GM18511 (cell line): Measurements from ENCODE around the gene TYSND1.
A peak's percentile ranks its signal among the peaks of the same experiment; 100 is the strongest.
"Not testable (repeated sequence)": the region's sequence is repeated elsewhere in the genome, so short reads cannot be mapped to it uniquely, and the experiment has no call there.

Experiments used
- ATAC-seq: cut with Tn5 transposase; IDR thresholded peaks from one replicate; pipeline ENCODE4 v1.9.1; 2021; ENCODE audit warnings: mild to moderate bottlenecking, moderate library complexity; ENCODE audit not compliant: unreplicated experiment

Gene TYSND1

DNA sequence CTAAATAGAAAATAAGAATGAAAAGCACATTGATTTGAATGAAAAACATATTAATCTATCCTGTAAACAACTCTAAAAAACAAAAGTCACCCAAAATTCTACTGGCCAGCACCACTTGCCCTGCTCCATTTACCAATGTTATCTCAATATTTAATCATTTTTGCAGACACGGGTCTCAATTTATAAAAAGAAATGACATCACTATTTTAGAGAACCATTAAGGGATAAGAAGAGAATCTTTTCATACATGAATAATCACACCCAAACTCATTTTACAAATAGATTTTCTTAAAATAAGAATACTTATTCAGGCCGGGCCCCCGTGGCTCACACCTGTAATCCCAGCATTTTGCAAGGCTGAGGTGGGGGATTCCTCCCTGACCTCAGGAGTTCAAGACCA lies 19.9 kb upstream of the TYSND1 start:
- no peak for ATAC-seq

DNA sequence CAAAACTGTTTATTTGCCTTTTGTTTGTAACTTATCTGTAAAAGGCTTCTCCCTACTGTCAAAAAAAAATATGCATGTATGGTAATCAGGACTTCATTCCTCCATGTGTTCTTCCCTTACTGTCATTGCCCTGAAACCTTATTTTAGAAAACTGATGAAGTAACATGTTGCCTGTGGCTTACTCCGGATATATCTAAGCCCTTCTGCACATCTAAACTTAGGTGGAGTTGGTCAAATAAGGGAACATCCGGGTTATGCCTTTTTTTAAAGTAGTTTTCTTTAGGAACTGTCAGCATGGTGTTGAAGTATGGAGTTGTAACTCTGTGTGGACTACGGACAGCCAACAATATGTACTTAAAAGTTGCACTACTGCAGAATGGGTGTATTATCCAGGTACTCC lies 17.7 kb upstream of the TYSND1 start:
- no peak for ATAC-seq

DNA sequence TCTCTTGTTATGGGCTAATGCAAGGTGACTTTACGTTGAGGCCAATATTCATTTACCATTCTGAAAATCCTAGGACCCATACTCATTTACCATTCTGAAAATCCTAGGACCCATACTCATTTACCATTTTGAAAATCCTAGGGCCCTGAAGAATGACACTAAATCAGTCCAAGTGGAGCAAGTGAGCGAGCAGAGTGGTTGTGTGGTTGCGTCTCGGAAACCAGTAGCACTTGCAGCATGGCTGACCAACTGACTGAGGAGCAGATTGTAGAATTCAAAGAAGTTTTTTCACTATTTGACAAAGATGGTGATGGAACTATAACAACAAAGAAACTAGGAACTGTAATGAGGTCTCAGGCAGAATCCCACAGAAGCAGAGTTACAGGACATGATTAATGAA lies 16.9 kb upstream of the TYSND1 start:
- no peak for ATAC-seq

DNA sequence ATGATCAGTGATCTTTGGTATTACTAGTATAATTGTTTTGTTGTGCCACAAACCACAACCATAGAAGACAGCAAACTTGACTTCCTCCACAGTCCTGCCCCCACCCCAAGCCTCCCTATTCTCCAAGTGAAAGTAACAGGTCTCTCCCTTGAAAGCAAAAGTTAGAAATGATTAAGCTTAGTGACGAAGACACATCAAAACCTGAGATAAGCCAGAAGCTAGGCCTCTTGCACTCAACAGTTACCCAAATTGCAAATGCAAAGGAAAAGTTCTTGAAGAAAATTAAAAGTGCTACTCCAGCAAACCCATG lies 16.3 kb upstream of the TYSND1 start:
- peak; percentile 93 for ATAC-seq

DNA sequence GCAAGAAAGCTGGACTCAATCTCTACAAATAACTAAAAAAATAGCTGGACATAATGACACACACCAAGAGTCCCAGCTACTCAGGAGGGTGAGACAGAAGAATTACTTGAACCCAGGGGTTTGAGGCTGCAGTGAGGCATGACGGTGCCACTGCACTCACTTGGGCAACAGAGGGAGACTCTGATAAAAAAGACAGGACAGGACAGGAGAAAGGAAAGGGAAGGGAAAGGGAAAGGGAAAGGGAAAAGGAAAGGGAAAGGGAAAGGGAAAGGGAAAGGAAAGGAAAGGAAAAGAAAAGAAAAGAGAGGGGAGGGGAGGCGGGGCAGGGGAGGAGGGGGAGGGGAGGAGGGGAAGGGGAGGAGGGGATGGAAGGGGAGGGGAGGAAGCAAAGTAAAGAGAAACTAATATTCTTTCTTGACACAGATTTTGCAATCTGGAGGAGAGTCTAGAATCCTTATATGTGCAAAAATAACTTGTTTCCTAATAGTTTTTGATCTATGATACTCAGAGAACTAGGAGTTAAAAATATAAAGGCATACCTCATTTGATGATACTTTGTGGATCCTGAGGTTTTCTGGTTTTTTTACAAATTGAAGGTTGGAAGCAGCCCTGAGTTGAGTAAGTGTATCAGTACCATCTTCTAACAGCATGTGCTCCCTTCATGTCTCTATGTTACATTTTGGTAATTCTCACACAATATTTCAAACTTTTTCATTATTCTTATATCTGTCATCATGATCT lies 15.8 kb upstream of the TYSND1 start:
- peak; percentile 36 for ATAC-seq

DNA sequence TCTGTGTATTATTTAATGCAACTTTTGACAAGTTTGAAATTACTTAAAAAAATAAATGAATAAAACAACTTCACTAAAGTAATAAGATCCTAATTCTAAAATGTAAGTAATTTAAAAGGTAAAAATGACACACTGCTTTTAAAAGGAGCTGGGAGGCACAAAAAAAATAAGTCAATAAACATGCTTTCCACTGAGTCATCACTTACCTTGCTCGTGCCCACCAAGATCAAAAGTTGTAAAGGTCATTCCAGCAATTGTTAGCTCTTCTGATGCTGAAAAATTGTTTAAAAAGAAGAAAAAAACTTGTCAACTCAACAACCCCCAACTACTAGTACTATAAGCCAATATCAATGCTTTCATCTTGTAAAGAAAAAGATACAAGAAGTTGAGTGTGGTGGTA lies 14.3 kb upstream of the TYSND1 start:
- ATAC-seq: no peak

DNA sequence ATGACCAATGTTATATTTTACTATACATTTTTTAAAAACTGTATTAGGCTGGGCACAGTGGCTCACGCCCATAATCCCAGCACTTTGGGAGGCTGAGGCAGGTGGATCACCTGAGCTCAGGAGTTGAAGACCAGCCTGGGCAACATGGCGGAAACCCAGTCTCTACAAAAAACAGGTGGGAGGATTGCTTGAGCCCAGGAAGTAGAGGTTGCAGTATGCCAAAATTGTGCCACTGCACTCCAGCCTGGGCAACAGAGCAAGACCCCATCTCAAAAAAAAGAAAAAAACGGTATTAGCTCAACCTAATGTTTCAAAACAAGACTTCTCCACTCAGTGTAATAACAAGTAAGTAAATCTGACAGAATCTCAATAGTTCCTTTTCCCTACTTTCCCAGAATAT lies 12.9 kb upstream of the TYSND1 start:
- not testable (repeated sequence) for ATAC-seq

DNA sequence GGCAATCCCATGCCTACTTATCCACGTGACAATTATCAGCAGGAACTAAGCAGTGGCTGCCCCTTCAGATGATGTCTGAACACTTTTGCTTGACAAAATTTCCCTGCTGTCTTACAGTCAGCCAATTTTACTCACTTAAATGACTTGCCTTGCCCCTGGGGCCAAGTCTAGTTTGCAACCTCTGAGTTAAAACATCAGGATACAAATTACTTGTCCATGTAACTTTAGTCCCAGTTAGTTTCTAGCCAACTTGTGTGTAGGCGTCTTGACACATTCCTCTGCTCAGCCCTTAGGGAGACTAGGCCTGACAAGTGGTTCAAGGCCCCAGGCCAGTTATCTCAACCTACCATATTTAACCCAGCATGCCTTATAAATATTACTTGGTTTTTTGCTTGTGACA lies 11.6 kb upstream of the TYSND1 start:
- ATAC-seq: no peak

DNA sequence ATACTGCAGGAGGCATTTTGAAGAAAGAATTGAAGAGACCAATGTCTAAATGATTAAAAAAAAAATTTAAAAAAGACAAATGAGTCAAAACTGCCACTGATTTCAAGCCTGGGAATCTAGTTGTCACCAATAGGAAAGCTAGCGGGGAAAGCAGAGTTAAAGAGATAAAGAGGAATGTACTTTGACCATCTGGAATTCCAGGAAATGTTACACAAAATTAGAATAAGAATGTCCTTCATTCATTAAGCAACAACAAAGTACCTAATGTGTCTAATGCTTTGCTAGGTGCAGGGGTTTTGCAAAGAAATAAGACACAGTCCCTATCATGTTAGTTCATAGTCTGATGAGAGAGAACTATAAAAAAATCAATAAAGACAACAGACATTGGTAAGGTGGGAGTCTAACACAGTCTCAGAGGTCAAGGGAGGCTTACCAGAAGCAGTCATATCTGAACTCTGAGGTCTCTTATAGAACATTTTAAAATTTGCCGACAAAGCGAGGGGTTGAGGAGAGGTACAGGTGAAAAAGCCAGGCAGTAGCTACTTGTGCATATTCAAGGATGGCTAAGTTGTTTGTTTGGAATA lies 8.8 kb upstream of the TYSND1 start:
- no peak for ATAC-seq

DNA sequence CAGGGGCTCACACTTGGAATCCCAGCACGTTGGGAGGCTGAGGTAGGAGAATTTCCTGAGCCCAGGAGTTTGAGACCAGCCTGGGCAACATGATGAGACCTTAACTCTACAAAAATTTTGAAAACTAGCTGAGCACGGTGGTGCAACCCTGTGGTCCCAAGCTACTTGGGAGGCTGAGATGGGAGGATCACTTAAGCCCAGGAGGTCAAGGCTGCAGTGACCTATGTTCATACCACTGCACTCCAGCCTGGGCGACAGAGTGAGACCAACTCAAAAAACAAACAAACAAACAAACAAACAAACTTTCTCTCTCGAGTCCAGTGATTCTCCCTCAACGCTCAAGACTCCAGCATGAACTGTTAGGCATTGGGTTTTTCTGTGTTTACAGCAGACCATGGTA lies 2.0 kb upstream of the TYSND1 start:
- ATAC-seq: no peak

DNA sequence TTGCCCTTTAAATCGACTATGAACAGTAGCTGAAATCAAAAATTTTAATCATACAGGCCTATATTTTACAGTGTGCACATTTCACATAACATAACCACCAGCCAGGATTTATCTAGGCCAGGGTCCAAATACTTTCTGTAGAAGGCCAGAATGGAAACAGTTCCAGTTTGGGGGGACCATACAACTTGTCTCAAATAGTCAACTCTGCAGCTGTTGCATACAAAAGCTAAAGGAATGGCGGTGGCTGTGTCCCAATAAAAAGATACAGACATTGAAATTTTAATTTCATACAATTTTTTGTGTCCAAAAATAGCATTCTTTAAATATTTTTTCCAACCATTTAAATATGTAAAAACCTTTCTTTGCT lies 742 bp upstream of the TYSND1 start:
- ATAC-seq: no peak

DNA sequence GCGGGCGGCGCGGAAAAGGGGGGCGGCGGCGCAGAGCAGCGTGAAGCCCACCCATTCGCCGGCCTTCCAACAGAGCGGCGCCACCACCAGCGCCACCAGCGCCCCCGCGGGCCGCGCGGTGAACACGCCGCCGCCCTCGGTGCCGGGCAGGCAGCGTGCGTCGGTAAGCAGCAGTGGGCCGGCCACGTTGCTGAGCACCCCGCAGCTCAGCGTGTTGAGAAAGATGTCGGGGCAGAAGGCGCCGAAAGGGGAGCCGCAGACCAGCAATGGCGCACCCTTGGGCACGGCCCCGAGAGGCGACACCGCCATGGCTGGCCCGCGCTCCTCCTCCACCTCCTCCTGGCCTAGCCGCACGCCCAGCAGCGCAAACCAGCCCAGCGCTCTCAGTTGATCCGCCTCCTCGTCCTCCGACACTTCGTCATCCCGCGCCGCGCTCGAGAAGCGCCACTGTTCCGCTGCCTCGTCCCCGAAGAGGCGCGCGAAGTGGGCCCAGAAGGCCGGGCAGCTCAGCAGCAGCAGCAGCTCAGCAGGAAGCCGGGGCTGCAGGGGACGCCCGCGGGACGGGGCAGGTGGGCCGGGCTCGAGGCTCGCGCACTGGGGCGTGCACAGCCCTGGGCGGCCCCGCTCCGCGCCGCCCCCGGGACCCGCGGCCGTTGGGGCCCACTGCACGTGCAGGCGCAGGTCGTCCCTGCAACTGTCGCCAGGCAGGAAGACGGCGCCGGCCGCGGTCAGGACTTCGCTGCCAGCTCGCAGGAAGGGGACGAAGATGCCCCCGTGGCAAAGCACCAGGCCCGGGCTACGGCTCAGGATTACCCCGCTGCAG lies 623 bp downstream of the TYSND1 start:
- ATAC-seq: peak; percentile 66

DNA sequence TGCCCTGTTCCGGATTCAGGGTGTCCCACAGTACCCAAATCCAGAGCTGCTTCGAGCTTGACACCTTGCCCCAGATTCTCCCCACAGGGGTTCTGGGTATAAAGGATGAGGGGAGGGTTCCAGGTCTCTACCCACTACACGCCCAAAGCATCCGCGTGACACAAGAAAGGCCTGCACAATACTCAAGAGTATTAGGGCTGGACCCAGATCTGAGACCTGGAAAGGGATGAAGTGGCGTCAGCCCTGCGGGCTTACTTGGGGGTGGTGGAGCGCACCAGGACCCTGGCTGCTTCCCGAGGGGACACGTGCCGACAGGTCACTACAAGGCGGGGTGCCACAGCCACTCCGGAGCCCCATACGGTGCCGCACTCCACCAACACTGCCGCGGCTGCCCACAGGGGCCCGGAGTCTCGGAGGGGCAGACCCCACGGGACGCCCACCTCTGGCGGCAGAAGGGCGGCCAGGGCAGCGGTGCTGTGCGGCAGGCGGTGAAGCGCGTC lies 1.3 kb downstream of the TYSND1 start:
- peak; percentile 14 for ATAC-seq

DNA sequence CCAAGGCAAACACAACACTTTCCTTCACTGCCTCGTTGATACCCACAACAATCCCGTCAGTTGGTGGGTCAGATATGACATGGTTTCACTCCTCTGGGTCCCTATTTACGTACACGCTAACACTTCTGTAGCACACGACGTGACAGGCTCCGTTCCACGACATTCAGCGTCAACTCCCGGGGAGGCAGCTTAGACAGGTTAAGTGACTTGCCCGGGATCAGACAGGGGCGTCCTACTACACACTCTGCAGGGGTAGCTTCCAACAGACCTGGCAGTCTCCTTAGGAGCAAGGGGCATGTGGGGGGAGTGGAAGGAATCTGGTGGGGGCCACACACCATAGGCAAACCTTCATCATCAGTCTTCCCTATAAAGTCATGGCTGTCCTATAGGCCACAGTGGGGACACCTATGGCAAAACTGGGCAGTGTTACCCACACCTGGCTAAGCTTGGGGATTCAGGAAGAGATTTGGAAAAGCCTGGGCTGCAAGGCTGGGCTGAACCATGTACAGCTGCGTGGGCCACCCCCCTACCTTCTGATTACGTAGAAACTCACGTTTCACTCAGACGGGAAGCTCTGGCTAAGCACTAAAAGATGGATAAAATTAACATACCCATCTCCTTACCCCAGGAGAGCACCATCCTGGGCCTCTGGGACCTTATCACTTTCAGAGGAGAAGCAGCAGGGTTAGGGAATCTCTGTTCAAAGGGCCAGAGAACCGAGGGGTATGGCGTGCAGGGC lies 2.0 kb downstream of the TYSND1 start:
- no peak for ATAC-seq

DNA sequence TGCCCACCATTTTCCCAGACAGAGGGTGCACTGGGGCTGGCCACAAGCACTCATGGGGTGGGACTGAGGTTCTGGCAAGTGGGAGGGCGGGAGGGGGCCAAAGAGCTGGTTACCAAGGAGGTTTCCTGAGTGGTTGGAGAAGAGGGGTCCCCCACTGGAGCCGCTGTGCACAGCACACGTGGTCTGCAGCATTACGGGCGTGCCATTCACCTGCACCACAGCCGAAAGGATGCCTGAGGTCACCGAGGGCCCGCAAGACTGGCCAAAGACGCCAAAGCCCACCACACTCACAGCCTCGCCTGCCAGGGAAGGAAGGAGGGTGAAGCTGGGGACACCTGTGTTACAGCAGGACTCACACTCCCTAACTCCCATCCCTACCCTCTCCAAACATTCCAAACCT lies 3.9 kb downstream of the TYSND1 start:
- ATAC-seq: no peak

DNA sequence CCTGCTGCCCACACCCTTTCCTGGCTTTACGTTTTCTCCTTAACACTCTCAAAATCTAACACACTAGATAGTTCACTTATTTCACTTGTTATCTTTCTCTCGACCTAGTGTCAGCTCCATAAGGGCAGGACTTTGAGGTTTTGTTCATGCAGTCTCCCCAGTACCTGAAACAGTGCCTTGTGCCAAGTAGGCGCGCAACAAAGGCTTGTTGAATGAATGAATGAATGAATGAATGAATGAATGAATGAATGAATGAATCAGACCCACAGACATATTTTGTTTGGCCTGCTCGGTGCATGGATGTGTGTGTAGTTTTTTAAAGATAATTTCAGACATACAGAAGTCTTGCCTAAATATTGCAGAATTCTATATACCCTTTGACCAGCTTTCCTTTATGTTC lies 6.2 kb downstream of the TYSND1 start:
- ATAC-seq: no peak

DNA sequence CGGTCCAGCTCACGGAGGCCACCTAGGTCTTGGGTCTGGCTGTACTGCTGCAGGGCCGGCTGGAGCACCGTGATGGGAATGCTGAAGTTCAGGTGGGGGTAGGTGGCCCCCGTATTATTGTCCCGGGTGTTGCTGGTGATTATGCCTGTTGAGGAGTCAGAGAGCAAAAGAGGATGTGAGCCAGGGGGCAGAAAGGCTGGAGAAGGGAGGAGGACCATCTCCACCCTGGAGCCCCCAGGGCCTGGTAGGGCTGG lies 6.6 kb downstream of the TYSND1 start:
- no peak for ATAC-seq

DNA sequence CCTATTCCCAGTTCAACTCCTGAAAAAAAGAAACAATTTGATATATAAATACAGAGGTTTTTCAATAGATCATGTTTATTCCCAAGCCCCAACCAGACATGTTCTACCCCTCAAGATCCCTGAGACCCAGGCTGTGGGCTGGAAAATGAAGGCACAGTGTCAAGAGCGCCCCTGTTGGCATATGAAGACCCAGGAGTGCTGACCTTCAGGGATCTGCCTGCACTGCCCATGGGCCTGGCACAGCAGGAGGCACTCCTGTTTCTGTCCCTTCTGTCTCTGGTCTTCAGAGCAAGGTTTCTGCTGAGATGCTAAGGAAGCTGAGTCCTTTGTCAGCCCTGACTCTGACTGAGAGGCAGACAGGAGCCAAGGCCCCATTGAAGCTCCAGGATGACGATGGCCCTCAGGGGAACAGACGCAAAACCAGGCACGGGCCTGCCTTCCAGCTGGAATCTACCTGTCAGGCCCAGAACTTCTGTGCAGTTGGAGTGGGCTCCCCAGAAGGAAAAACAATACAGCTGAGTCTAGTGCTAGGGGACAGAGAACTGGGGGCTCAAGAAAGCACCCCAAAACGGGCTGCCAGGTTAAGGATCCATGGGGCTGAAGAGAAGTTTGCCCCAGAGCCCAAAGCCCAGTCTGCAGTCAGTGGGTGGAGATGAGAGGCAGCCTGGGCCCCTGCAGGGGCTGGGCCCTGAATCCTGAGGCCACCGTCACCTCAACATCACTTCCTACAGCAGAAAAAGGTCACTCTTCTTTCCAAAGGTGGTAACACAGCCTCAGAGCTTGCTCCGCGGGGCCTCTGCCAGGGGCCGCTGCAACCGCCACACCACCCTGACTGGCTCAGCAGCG lies 7.1 kb downstream of the TYSND1 start:
- no peak for ATAC-seq

DNA sequence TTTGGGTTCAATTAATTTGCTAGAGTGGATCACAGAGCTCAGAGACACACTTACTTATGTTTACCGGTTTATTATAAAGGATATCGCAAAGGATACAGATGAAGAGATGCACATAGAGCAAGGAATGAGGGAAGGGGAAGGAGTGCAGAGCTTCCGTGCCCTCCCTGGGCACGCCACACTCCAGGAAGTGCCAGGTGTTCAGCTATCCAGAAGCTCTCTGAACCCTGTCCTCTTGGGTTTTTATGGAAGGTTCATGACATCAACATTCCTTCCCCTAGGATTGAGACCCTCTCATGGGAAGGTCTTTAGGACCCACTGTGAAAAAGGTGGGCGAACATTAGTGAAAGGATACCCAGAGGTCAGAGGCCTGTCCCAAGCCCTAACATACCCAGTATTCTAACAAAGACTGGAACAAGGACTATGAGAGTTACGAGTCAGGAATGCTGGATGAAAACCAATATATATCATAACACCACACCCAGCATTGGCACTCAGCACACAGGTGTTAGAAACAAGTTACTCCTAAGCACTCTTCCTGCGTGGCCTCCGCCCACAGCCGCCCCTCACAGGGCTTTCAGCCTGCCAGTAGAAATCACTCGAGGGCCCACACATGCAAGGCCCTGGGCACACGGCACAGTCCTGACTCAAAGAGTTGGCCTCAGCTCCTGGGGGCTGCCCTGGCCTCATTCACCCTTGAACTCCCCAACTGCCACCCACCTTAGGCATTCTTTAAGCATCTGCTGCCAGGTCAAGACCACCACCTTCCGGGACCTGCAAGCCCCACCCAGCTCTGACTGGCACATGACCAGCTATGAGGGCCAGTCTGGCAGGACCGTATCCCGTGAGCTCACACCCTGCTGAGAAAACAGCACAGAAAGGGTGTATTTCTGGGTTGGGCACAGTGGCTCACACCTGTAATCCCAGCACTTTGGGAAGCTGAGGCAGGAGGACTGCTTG lies 8.3 kb downstream of the TYSND1 start:
- ATAC-seq: no peak

DNA sequence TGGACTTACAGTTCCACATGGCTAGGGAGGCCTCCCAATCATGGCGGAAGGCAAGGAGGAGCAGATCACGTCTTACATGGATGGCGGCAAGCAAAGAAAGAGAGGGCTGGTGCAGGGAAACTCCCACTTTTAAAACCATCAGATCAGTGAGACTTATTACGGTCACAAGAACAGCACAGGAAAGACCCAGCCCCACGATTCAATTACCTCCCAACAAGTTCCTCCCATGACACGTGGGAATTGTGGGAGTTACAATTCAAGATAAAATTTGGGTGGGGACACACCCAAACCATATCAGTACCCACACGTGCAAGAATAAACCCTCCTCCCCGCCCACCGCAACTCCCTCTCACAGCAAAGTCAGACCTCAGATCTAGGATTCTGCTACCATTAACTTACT lies 9.4 kb downstream of the TYSND1 start:
- ATAC-seq: no peak
